Neural cell (in vitro differentiated cells): ENCODE results near the gene DDX31. TPM values are rescaled to one million over a fixed set of nuclear protein-coding genes. Genes with fewer than 3 reads are reported as not detected.

ENCODE experiments used
- H2AFZ ChIP-seq: fragments of 200-600, 300-800 bp; sonication (generic), shearing (Covaris generic); 2 replicates; pipeline ENCODE4 v1.6.0; 2014; ENCODE audit warnings: low read depth, mild to moderate bottlenecking, antibody characterized with exemption, low read length, moderate library complexity
- H3F3A ChIP-seq: fragments of 200-600 bp; shearing (Covaris generic); 2 replicates; pipeline ENCODE4 v1.6.1; 2016; ENCODE audit warnings: mild to moderate bottlenecking, moderate library complexity, mixed read lengths, antibody characterized with exemption, low read length; ENCODE audit not compliant: insufficient read depth, poor library complexity, severe bottlenecking
- H3K27ac ChIP-seq: fragments of 200-600, 300-800 bp; sonication (generic), shearing (Covaris generic); 2 replicates; pipeline ENCODE4 v1.5.1; 2014; ENCODE audit warnings: mild to moderate bottlenecking, low read length, moderate library complexity
- H3K27me3 ChIP-seq: fragments of 300-800, 200-600 bp; sonication (generic), shearing (Covaris generic); 2 replicates; pipeline ENCODE4 v1.6.0; 2014; ENCODE audit warnings: mild to moderate bottlenecking, low read depth, low read length, moderate library complexity; ENCODE audit not compliant: insufficient read depth
- H3K36me3 ChIP-seq: fragments of 300-800, 200-600 bp; sonication (generic), shearing (Covaris generic); 2 replicates; pipeline ENCODE4 v1.5.1; 2014; ENCODE audit warnings: mild to moderate bottlenecking, antibody characterized with exemption, low read length, moderate library complexity; ENCODE audit not compliant: insufficient read depth
- H3K4me2 ChIP-seq: fragments of 300-800, 200-600 bp; sonication (generic), shearing (Covaris generic); 2 replicates; pipeline ENCODE4 v1.6.0; 2014; ENCODE audit warnings: mild to moderate bottlenecking, low read length
- H3K4me3 ChIP-seq: fragments of 300-800, 200-600 bp; sonication (generic), shearing (Covaris generic); 2 replicates; pipeline ENCODE4 v1.5.1; 2014; ENCODE audit warnings: mild to moderate bottlenecking, low read length, moderate library complexity
- H3K79me2 ChIP-seq: fragments of 200-600 bp; shearing (Covaris generic); replicated peaks from 2 replicates; pipeline ENCODE4 v1.6.0; 2014; ENCODE audit warnings: mild to moderate bottlenecking, low read length, moderate library complexity; ENCODE audit not compliant: insufficient read depth
- H3K9ac ChIP-seq: fragments of 300-800, 200-600 bp; sonication (generic), shearing (Covaris generic); 2 replicates; pipeline ENCODE4 v1.6.1; 2016; ENCODE audit warnings: mild to moderate bottlenecking, low read length, mixed read lengths
- H3K9me2 ChIP-seq: fragments of 200-600 bp; shearing (Covaris generic); 2 replicates; pipeline ENCODE4 v1.6.1; 2016; ENCODE audit warnings: mild to moderate bottlenecking, low read length, mixed read lengths; ENCODE audit not compliant: insufficient read depth
- H3K9me3 ChIP-seq: fragments of 200-600, 300-800 bp; sonication (generic), shearing (Covaris generic); 2 replicates; pipeline ENCODE4 v1.6.1; 2016; ENCODE audit warnings: mild to moderate bottlenecking, mixed run types, low read length, moderate library complexity, mixed read lengths
- H4K20me1 ChIP-seq: fragments of 200-600 bp; shearing (Covaris generic); 2 replicates; pipeline ENCODE4 v1.6.1; 2016; ENCODE audit warnings: mild to moderate bottlenecking, mixed run types; ENCODE audit not compliant: insufficient read depth
- EP300 ChIP-seq: fragments of 450-650 bp; conservative IDR thresholded peaks from 2 replicates; pipeline ENCODE4 v1.6.1; 2014; ENCODE audit warnings: antibody characterized with exemption, mild to moderate bottlenecking, moderate library complexity; ENCODE audit not compliant: poor library complexity, severe bottlenecking
- EZH2 ChIP-seq: fragments of 200-600, 300-800 bp; shearing (Covaris generic), sonication (generic); IDR thresholded peaks from 2 replicates; pipeline ENCODE4 v1.6.1; 2014; ENCODE audit warnings: antibody characterized with exemption, low read length, borderline replicate concordance, mild to moderate bottlenecking; ENCODE audit not compliant: insufficient read depth, poor library complexity, severe bottlenecking
- MXI1 ChIP-seq: fragments of 450-650 bp; conservative IDR thresholded peaks from 2 replicates; pipeline ENCODE4 v1.6.1; 2014; ENCODE audit warnings: antibody characterized with exemption, mild to moderate bottlenecking; ENCODE audit not compliant: poor library complexity, severe bottlenecking
- POLR2AphosphoS5 ChIP-seq: IDR thresholded peaks from 2 replicates; pipeline ENCODE4 v1.6.1; 2012
- RAD21 ChIP-seq: fragments of 450-650 bp; conservative IDR thresholded peaks from 2 replicates; pipeline ENCODE4 v1.6.1; 2014; ENCODE audit warnings: antibody characterized with exemption, mild to moderate bottlenecking, moderate library complexity
- REST ChIP-seq: IDR thresholded peaks from 2 replicates; pipeline ENCODE4 v1.6.1; 2012; ENCODE audit warnings: borderline replicate concordance
- SMC3 ChIP-seq: fragments of 450-650 bp; conservative IDR thresholded peaks from 2 replicates; pipeline ENCODE4 v1.6.1; 2014; ENCODE audit warnings: antibody characterized with exemption, mild to moderate bottlenecking, moderate library complexity; ENCODE audit not compliant: poor library complexity
- TAF1 ChIP-seq: IDR thresholded peaks from 2 replicates; pipeline ENCODE4 v1.6.1; 2012; ENCODE audit warnings: low read depth
- polyA plus RNA-seq: library from polyadenylated mRNA; depleted of rRNA; stranded (reverse); fragments of >200 nt; gene quantifications from 2 replicates; pipeline ENCODE4 v1.2.3, GENCODE V29; 2014
- TF ChIP-seq, protein P1 (sequence below): fragments of 450-650 bp; IDR thresholded peaks from 2 replicates; pipeline ENCODE4 v1.5.1; 2014; ENCODE audit warnings: antibody characterized with exemption, mild to moderate bottlenecking, moderate library complexity; ENCODE audit not compliant: poor library complexity, severe bottlenecking

The DDX31 gene
- polyA plus RNA-seq, 1 donor from 2014 or later = 12.8 TPM

GRCh38 chr9:132564526-132564925 lies 105.3 kb downstream of the DDX31 start:
- Histone ChIP-seq H3F3A (no peaks in the 10 kb centered on the region), H3K9me3 (no peaks in the 10 kb centered on the region), H3K27ac (no peak overlapping the region), H3K27me3 (no peaks in the 10 kb centered on the region), H4K20me1 (no peaks in the 10 kb centered on the region), H3K36me3 (no peaks in the 10 kb centered on the region), H2AFZ (no peak overlapping the region), H3K4me3 (no peak overlapping the region), H3K79me2 (no peaks in the 10 kb centered on the region), H3K9me2 (no peaks in the 10 kb centered on the region), H3K9ac (no peak overlapping the region), H3K4me2 (no peak overlapping the region)
- TF ChIP-seq, protein P1, sequence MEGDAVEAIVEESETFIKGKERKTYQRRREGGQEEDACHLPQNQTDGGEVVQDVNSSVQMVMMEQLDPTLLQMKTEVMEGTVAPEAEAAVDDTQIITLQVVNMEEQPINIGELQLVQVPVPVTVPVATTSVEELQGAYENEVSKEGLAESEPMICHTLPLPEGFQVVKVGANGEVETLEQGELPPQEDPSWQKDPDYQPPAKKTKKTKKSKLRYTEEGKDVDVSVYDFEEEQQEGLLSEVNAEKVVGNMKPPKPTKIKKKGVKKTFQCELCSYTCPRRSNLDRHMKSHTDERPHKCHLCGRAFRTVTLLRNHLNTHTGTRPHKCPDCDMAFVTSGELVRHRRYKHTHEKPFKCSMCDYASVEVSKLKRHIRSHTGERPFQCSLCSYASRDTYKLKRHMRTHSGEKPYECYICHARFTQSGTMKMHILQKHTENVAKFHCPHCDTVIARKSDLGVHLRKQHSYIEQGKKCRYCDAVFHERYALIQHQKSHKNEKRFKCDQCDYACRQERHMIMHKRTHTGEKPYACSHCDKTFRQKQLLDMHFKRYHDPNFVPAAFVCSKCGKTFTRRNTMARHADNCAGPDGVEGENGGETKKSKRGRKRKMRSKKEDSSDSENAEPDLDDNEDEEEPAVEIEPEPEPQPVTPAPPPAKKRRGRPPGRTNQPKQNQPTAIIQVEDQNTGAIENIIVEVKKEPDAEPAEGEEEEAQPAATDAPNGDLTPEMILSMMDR = no peak
- TF ChIP-seq EZH2 (no peak), EP300 (no peak), REST (no peak), SMC3 (no peak), TAF1 (no peak), RAD21 (no peak), POLR2AphosphoS5 (no peak), MXI1 (no peak)

GRCh38 chr9:132562306-132562573 lies 107.5 kb downstream of the DDX31 start:
- no peak for TF ChIP-seq EP300
- TF ChIP-seq, protein P1 = no peak
- no peak for TF ChIP-seq TAF1
- no peak for TF ChIP-seq MXI1
- TF ChIP-seq SMC3 = no peak
- TF ChIP-seq REST = no peak
- no peak for TF ChIP-seq POLR2AphosphoS5
- no peak for TF ChIP-seq RAD21
- TF ChIP-seq EZH2 = no peak
- no peaks in the 10 kb centered on the region for H3K27me3 ChIP-seq

More at GRCh38 chr9:132562306-132562573, 107.5 kb downstream of the DDX31 start:
- Histone ChIP-seq H3K4me3 (no peak overlapping the region), H3K9ac (no peak overlapping the region), H4K20me1 (no peaks in the 10 kb centered on the region), H3K27ac (no peak overlapping the region), H3K9me2 (no peaks in the 10 kb centered on the region), H3K79me2 (no peaks in the 10 kb centered on the region), H3K9me3 (no peaks in the 10 kb centered on the region), H3F3A (no peaks in the 10 kb centered on the region), H3K4me2 (no peak overlapping the region), H2AFZ (no peak overlapping the region), H3K36me3 (no peaks in the 10 kb centered on the region)
